AG09309 (cell line): ENCODE measurements around the gene FSD1L.

Source experiments
- DNase-seq: peaks from one replicate; pipeline ENCODE4 v3.0.0-alpha.2; 2010; ENCODE audit warnings: low read depth
- H3K4me3 ChIP-seq: 2 replicates; pipeline ENCODE4 v1.5.1; 2011; ENCODE audit warnings: mild to moderate bottlenecking, low read depth, low read length, moderate library complexity; ENCODE audit not compliant: control insufficient read depth
- CTCF ChIP-seq: IDR thresholded peaks from 2 replicates; pipeline ENCODE4 v1.5.1; 2011; ENCODE audit warnings: mild to moderate bottlenecking, low read depth, low read length, inconsistent platforms; ENCODE audit not compliant: insufficient read depth, control insufficient read depth; ENCODE audit errors: missing control alignments

The FSD1L gene

GRCh38 chr9:105444130-105444529 is 3.7 kb upstream of the FSD1L start:
- no peak overlapping the region for H3K4me3 ChIP-seq
- TF ChIP-seq CTCF, result no peak
- DNase-seq, result no peak

GRCh38 chr9:105445203-105445881 is 2.5 kb upstream of the FSD1L start:
- no peak overlapping the region for H3K4me3 ChIP-seq
- no peak for DNase-seq
- TF ChIP-seq CTCF, result no peak

- no peak for TF ChIP-seq CTCF
- peak overlapping the region; percentile 71 for H3K4me3 ChIP-seq
- no peak for DNase-seq
Observed at GRCh38 chr9:105447386-105447813, 434 bp upstream of the FSD1L start.

- no peak overlapping the region; the same call in 1 of the 2 replicates for H3K4me3 ChIP-seq
- DNase-seq, result no peak
- TF ChIP-seq CTCF, result no peak
Observed at GRCh38 chr9:105449081-105449480, 1.2 kb downstream of the FSD1L start.

GRCh38 chr9:105452185-105452584 is 4.4 kb downstream of the FSD1L start:
- DNase-seq, result no peak
- H3K4me3 ChIP-seq, result no peak overlapping the region
- TF ChIP-seq CTCF, result no peak

GRCh38 chr9:105455836-105456475 is 8.1 kb downstream of the FSD1L start:
- H3K4me3 ChIP-seq, result no peak overlapping the region
- no peak for DNase-seq
- no peak for TF ChIP-seq CTCF
